Thyroid gland (tissue), 4 donors: ENCODE measurements around the gene RBL2.

Source experiments
- CTCF ChIP-seq, 6 experiments: fragments of 200-600 bp in 3 of 6; fragments of 450-650 bp in 3 of 6; sonication (generic) in 3 of 6; IDR thresholded peaks; one replicate each; pipeline ENCODE4 v1.5.1; 2016 to 2019; ENCODE audit warnings: antibody characterized with exemption in 6 of 6, mild to moderate bottlenecking in 2 of 6, inconsistent platforms in 1 of 6, moderate library complexity in 1 of 6
- POLR2A ChIP-seq, 2 donors: fragments of 450-650 bp; IDR thresholded peaks; one replicate each; pipeline ENCODE4 v1.6.1; 2017; ENCODE audit warnings: antibody characterized with exemption in 2 of 2, mild to moderate bottlenecking in 2 of 2, moderate library complexity in 1 of 2

- TF ChIP-seq CTCF (IDR thresholded peaks at IDR 0.05) (no peak), POLR2A (IDR thresholded peaks at IDR 0.05) (no peak)
These were observed 81.5 kb downstream of the RBL2 start for GRCh38 chr16:53515811-53516210.
